HEK293 (cell line): ENCODE measurements around the gene CCM2L.

Experiments used
- CTCF ChIA-PET: fragments of 350-600 bp; formaldehyde crosslinking; extraction: SDS; loops from one replicate; lab custom pipeline; 2021; ENCODE audit warnings: antibody characterized with exemption; lab: Yijun Ruan, JAX
- POLR2A ChIA-PET: fragments of 300-600 bp; formaldehyde crosslinking; extraction: SDS; loops from one replicate; lab custom pipeline; 2020; ENCODE audit warnings: antibody characterized with exemption, inconsistent platforms; lab: Yijun Ruan, JAX
- H3K27ac ChIP-seq: fragments of 200-500 bp; sonication (Bioruptor generic); 2 replicates; pipeline ENCODE4 v1.5.1; 2014; ENCODE audit warnings: low read depth, low read length, control low read depth, inconsistent platforms; ENCODE audit errors: extremely low read depth
- H3K36me3 ChIP-seq, 2 experiments: fragments of 200-500 bp in 1 of 2; sonication (Bioruptor generic) in 1 of 2; 1 replicate in 1 of 2; 2 replicates in 1 of 2; pipeline ENCODE4 v1.5.1; 2014 to 2017; ENCODE audit warnings: inconsistent platforms in 2 of 2, low read length in 2 of 2; ENCODE audit not compliant: control insufficient read depth in 2 of 2, insufficient read depth in 1 of 2
- H3K4me1 ChIP-seq: fragments of 200-500 bp; sonication (Bioruptor generic); 2 replicates; pipeline ENCODE4 v1.5.1; 2014; ENCODE audit warnings: mild to moderate bottlenecking, low read length, inconsistent platforms; ENCODE audit not compliant: control insufficient read depth, insufficient read depth
- H3K4me3 ChIP-seq: 2 replicates; pipeline ENCODE4 v1.5.1; 2011; ENCODE audit warnings: low read depth, mild to moderate bottlenecking, control low read depth, low read length, moderate library complexity
- H3K9me3 ChIP-seq: fragments of 200-500 bp; sonication (Bioruptor generic); 2 replicates; pipeline ENCODE4 v1.5.1; 2014; ENCODE audit warnings: low read depth, low read length, inconsistent platforms; ENCODE audit not compliant: control insufficient read depth, insufficient read depth
- KLF1 ChIP-seq: fragments of 450-650 bp; formaldehyde crosslinking; IDR thresholded peaks from 2 replicates; pipeline ENCODE4 v1.5.1; 2016; ENCODE audit warnings: missing biosample characterization, missing genetic modification characterization
- KLF16 ChIP-seq: fragments of 450-650 bp; formaldehyde crosslinking; IDR thresholded peaks from 2 replicates; pipeline ENCODE4 v1.5.1; 2017; ENCODE audit warnings: missing biosample characterization, missing genetic modification characterization
- PRDM1 ChIP-seq: fragments of 450-650 bp; formaldehyde crosslinking; IDR thresholded peaks from 2 replicates; pipeline ENCODE4; 2016; ENCODE audit warnings: missing biosample characterization, missing genetic modification characterization
- PRDM6 ChIP-seq: fragments of 450-650 bp; formaldehyde crosslinking; IDR thresholded peaks from 2 replicates; pipeline ENCODE4 v1.5.1; 2017; ENCODE audit warnings: missing biosample characterization, missing genetic modification characterization
- SP2 ChIP-seq: fragments of 450-650 bp; formaldehyde crosslinking; IDR thresholded peaks from 2 replicates; pipeline ENCODE4 v1.5.1; 2016; ENCODE audit warnings: missing biosample characterization, missing genetic modification characterization
- ZBTB1 ChIP-seq: fragments of 450-650 bp; formaldehyde crosslinking; IDR thresholded peaks from 2 replicates; pipeline ENCODE4 v1.5.1; 2016; ENCODE audit warnings: missing biosample characterization, missing genetic modification characterization
- ZBTB11 ChIP-seq: fragments of 450-650 bp; formaldehyde crosslinking; conservative IDR thresholded peaks from 2 replicates; pipeline ENCODE4 v1.5.1; 2016; ENCODE audit warnings: low read depth, missing biosample characterization, missing genetic modification characterization
- ZBTB48 ChIP-seq: fragments of 450-650 bp; formaldehyde crosslinking; IDR thresholded peaks from 2 replicates; pipeline ENCODE4 v1.5.1; 2016; ENCODE audit warnings: missing biosample characterization, missing genetic modification characterization
- ZBTB49 ChIP-seq: fragments of 450-650 bp; formaldehyde crosslinking; IDR thresholded peaks from 2 replicates; pipeline ENCODE4 v1.5.1; 2016; ENCODE audit warnings: missing biosample characterization, missing genetic modification characterization, low read depth
- ZEB2 ChIP-seq: fragments of 450-650 bp; formaldehyde crosslinking; IDR thresholded peaks from 2 replicates; pipeline ENCODE4 v1.5.1; 2016; ENCODE audit warnings: missing biosample characterization, missing genetic modification characterization
- ZNF112 ChIP-seq: fragments of 450-650 bp; formaldehyde crosslinking; IDR thresholded peaks from 2 replicates; pipeline ENCODE4 v1.5.0; 2017; ENCODE audit warnings: missing biosample characterization, missing genetic modification characterization
- ZNF223 ChIP-seq: fragments of 450-650 bp; formaldehyde crosslinking; IDR thresholded peaks from 2 replicates; pipeline ENCODE4 v1.5.1; 2016; ENCODE audit warnings: missing biosample characterization, missing genetic modification characterization
- ZNF292 ChIP-seq: fragments of 450-650 bp; formaldehyde crosslinking; IDR thresholded peaks from 2 replicates; pipeline ENCODE4 v1.5.1; 2016; ENCODE audit warnings: low read depth, missing biosample characterization, missing genetic modification characterization, borderline replicate concordance
- ZNF362 ChIP-seq: fragments of 450-650 bp; formaldehyde crosslinking; IDR thresholded peaks from 2 replicates; pipeline ENCODE4 v1.5.1; 2016; ENCODE audit warnings: missing biosample characterization, missing genetic modification characterization
- ZNF398 ChIP-seq: fragments of 450-650 bp; formaldehyde crosslinking; IDR thresholded peaks from 2 replicates; pipeline ENCODE4 v1.5.1; 2017; ENCODE audit warnings: missing biosample characterization, missing genetic modification characterization
- ZNF596 ChIP-seq: fragments of 450-650 bp; IDR thresholded peaks from 2 replicates; pipeline ENCODE4 v1.5.0; 2018; ENCODE audit warnings: missing biosample characterization, mild to moderate bottlenecking, missing genetic modification characterization, moderate library complexity
- ZNF701 ChIP-seq: fragments of 450-650 bp; formaldehyde crosslinking; IDR thresholded peaks from 2 replicates; pipeline ENCODE4 v1.5.1; 2016; ENCODE audit warnings: missing biosample characterization, missing genetic modification characterization

Gene CCM2L

GRCh38 chr20:31966991-31967655 is 43.1 kb upstream of the CCM2L start (continued):
- TF ChIP-seq PRDM6 (tag by site-specific recombination) (no peak), ZEB2 (tag by site-specific recombination) (no peak), ZNF596 (no peak), ZBTB11 (tag by site-specific recombination) (no peak), ZNF292 (tag by site-specific recombination) (no peak), SP2 (no peak), ZBTB48 (tag by site-specific recombination) (no peak)
- TF ChIP-seq, all 188 proteins: peak for 0

- Histone ChIP-seq H3K27ac (no peak within 1 kb of the TSS), H3K9me3 (no peaks in the 10 kb centered on the region), H3K4me1 (no peaks in the 10 kb centered on the region), H3K36me3 (no peaks in the 10 kb centered on the region), H3K4me3 (peak within 1 kb of the TSS; percentile 42)
- POLR2A ChIA-PET = no interaction called here
- CTCF ChIA-PET = interaction anchor here (0.6 to 0.9 kb wide), 3 partner anchors 13 to 662 kb away, joined by 3 to 4 read pairs (median 3); partner anchors contain the start of gene PDRG1
- TF ChIP-seq KLF16 (tag by site-specific recombination) (no peak), ZBTB1 (tag by site-specific recombination) (no peak), ZBTB49 (tag by site-specific recombination) (no peak), ZNF362 (tag by site-specific recombination) (no peak), ZBTB11 (tag by site-specific recombination) (no peak), KLF1 (peak; percentile 54), ZNF223 (tag by site-specific recombination) (no peak), ZNF112 (tag by site-specific recombination) (no peak), ZNF398 (peak; percentile 91), PRDM1 (tag by site-specific recombination) (no peak), ZNF701 (tag by site-specific recombination) (no peak)
Observed at GRCh38 chr20:31967830-31968249, 42.4 kb upstream of the CCM2L start, which contains the start of gene XKR7. Gene XKR7, plus strand, starts transcription at chr20:31968151. Its CDS starts 25 bp downstream, at chr20:31968176.
